ENCODE data around the gene RIN2. TPM values are rescaled to one million over a fixed set of nuclear protein-coding genes. Genes with fewer than 3 reads are reported as not detected.
A peak's percentile ranks its signal among the peaks of the same experiment; 100 is the strongest.

Gene RIN2
- total and polyA plus RNA-seq, 2 of the 4 experiments (the other 2 are of a cell fraction): 16.1 to 72.2 TPM

DNA sequence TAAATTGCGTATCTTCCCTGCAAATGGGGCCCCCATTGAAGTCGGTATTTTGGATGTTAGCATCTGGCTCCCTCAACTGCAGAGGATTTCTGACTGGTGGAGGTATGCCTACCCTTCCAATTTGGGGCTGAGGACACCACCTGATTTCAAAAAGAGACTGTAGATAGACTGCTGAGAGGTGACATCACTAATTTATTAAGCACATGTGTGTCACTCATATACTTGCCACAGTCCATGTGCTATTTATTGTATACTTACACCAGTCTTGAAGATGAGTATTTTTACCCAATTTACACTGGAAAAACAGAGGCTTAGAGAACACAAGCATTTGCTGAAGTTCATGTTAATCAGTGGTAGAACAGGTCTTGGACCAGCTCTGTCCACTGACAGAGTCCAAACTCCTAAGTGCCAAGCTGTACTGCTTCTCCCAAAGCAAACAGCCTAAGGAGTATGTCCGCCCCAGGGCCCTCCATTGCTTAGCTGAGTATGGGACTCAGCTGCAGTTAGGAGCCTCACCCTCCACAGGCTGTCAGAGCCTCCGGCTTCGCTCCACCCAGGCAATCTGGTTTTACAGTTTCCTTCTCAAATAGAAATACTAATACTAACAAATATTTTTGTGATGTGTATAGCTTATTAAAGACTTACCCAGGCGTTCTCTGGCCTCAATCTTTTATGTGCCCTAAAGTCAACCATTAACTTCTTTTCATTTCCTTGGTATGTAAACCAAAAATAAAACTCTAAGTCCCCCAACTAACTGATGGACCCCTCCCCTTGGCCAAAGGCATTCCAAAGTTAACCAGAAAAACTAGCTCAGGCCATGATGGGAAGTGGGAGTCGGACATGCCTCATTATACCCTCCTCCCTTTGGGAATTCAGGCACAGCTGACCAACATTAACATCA is 17.5 kb downstream of the RIN2 start:
- 100% methylated on average over 1 of the region's 7 CpGs; no CpG with 5 or more reads in 1 of the 2 experiments for WGBS, 2 experiments (ENCODE audit: extremely low coverage in 2 of 2, insufficient read length in 1 of 2)
- dilution Hi-C loops (cut with HindIII; ENCODE audit: low sequenced_read_pairs, unreplicated experiment) (no loop called here), in situ Hi-C loops (cut with MboI; ENCODE audit: low sequenced_read_pairs) (no loop called here), intact Hi-C loops (cut with micrococcal nuclease) (no loop called here)
- no peak overlapping the region for H3K4me2 ChIP-seq (ENCODE audit: low read depth, low read length)
- peak overlapping the region; percentile 20; the same call in 1 of the 2 replicates for H2BK120ac ChIP-seq (ENCODE audit: low read depth, low read length)
- no peak overlapping the region; the same call in 1 of the 2 replicates for H3K14ac ChIP-seq (replicated peaks; ENCODE audit: low read depth, low read length)
- H3K9ac ChIP-seq (ENCODE audit: low read depth, low read length): no peak overlapping the region
- H3K23ac ChIP-seq (ENCODE audit: low read depth, low read length): peak overlapping the region; percentile 41; the same call in 1 of the 2 replicates
- H4K5ac ChIP-seq (ENCODE audit: low read depth, low read length): no peak overlapping the region
- H3K27ac ChIP-seq (ENCODE audit: insufficient read depth, low read length): no peak overlapping the region
- peak overlapping the region; percentile 7 for H2BK5ac ChIP-seq (ENCODE audit: low read depth, low read length, poor library complexity, severe bottlenecking)
- ChIA-PET CTCF (interaction anchor here (1.5 kb wide), 1 partner anchor 9 kb away, joined by 7 read pairs; no protein-coding TSS in a partner anchor), POLR2A (ENCODE audit: unreplicated experiment) (interaction anchor here (1.0 to 1.6 kb wide), 2 partner anchors 16 to 18 kb away, joined by 5 to 7 read pairs; no protein-coding TSS in a partner anchor)
- H3K36me3 ChIP-seq (ENCODE audit: control insufficient read depth, insufficient read depth, low read length): peaks cover 2% of the 10 kb centered on the region; the same call in 1 of the 2 replicates
- peaks cover 10% of the 10 kb centered on the region for H3K4me1 ChIP-seq (ENCODE audit: control insufficient read depth, insufficient read depth, low read length)
- no peak overlapping the region; the same call in 1 of the 2 replicates for H2AK5ac ChIP-seq (ENCODE audit: low read depth, low read length)
- no peak overlapping the region for H2BK20ac ChIP-seq (ENCODE audit: low read depth, low read length)
- no peak overlapping the region for H3K18ac ChIP-seq (ENCODE audit: low read depth, low read length)
- H2BK15ac ChIP-seq (ENCODE audit: low read depth, low read length): no peak overlapping the region; the same call in 2 of the 3 replicates
- no peaks in the 10 kb centered on the region for H3K9me3 ChIP-seq (ENCODE audit: control insufficient read depth, insufficient read depth, low read length)
- H4K91ac ChIP-seq (ENCODE audit: insufficient read depth, low read depth, low read length): peak overlapping the region; percentile 53; the same call in 1 of the 2 replicates
- H2AK9ac ChIP-seq (replicated peaks; ENCODE audit: low read depth, low read length, poor library complexity): no peak overlapping the region
- H3K4ac ChIP-seq (ENCODE audit: low read depth, low read length): peak overlapping the region; percentile 29; the same call in 1 of the 2 replicates
- peak; percentile 69 for ATAC-seq (ENCODE audit: low read depth)
- peaks cover 11% of the 10 kb centered on the region; the same call in 1 of the 2 replicates for H3K9me1 ChIP-seq (ENCODE audit: insufficient read depth, low read length)
- no peak overlapping the region for H2AFZ ChIP-seq (replicated peaks; ENCODE audit: low read length, poor library complexity)
- H4K8ac ChIP-seq (ENCODE audit: low read depth in 2 of 2, low read length in 2 of 2): no peak overlapping the region
- H3K4me3 ChIP-seq (ENCODE audit: insufficient read depth, low read depth, low read length): no peak overlapping the region
- no peak for DNase-seq
- no peaks in the 10 kb centered on the region for H4K20me1 ChIP-seq (ENCODE audit: insufficient read depth, low read length)
- BruUV-seq (replicated peaks): no TSS peak
- H3K27me3 ChIP-seq (ENCODE audit: control insufficient read depth, insufficient read depth, low read length): no peaks in the 10 kb centered on the region
- no peak overlapping the region for H3K56ac ChIP-seq (ENCODE audit: extremely low read depth, insufficient read depth, low read length)
- H3K79me1 ChIP-seq (ENCODE audit: low read depth in 1 of 2, low read length in 2 of 2): peaks cover 44 to 86% of the 10 kb centered on the region in 2 experiments; a peak in 3 of 4 replicates
- TF ChIP-seq MXI1 (IDR thresholded peaks at IDR 0.05; ENCODE audit: borderline replicate concordance, low read depth, low read length) (no peak), CEBPB (IDR thresholded peaks at IDR 0.05; ENCODE audit: low read depth, low read length) (no peak), FOS (IDR thresholded peaks at IDR 0.05; ENCODE audit: low read depth, low read length) (no peak), POLR2A (IDR thresholded peaks at IDR 0.05; ENCODE audit: low read depth, low read length) (no peak), SMC3 (IDR thresholded peaks at IDR 0.05; ENCODE audit: low read depth, low read length) (no peak), CHD1 (IDR thresholded peaks at IDR 0.05; ENCODE audit: low read depth, low read length) (no peak), RFX5 (IDR thresholded peaks at IDR 0.05; ENCODE audit: low read depth, low read length) (no peak), RAD21 (IDR thresholded peaks at IDR 0.05; ENCODE audit: low read length) (no peak), NFE2L2 (IDR thresholded peaks at IDR 0.05; ENCODE audit: low read depth, low read length) (no peak), RCOR1 (IDR thresholded peaks at IDR 0.05; ENCODE audit: insufficient replicate concordance, low read length) (no peak), MAFK (IDR thresholded peaks at IDR 0.05; ENCODE audit: low read depth, low read length) (no peak)
- TF ChIP-seq, protein P1, sequence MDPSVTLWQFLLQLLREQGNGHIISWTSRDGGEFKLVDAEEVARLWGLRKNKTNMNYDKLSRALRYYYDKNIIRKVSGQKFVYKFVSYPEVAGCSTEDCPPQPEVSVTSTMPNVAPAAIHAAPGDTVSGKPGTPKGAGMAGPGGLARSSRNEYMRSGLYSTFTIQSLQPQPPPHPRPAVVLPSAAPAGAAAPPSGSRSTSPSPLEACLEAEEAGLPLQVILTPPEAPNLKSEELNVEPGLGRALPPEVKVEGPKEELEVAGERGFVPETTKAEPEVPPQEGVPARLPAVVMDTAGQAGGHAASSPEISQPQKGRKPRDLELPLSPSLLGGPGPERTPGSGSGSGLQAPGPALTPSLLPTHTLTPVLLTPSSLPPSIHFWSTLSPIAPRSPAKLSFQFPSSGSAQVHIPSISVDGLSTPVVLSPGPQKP (IDR thresholded peaks at IDR 0.05; ENCODE audit: borderline replicate concordance, low read depth, low read length): no peak
- TF ChIP-seq, protein P2, sequence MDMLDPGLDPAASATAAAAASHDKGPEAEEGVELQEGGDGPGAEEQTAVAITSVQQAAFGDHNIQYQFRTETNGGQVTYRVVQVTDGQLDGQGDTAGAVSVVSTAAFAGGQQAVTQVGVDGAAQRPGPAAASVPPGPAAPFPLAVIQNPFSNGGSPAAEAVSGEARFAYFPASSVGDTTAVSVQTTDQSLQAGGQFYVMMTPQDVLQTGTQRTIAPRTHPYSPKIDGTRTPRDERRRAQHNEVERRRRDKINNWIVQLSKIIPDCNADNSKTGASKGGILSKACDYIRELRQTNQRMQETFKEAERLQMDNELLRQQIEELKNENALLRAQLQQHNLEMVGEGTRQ (IDR thresholded peaks at IDR 0.05; ENCODE audit: low read depth, low read length): no peak

All from IMR-90 (cell line).